Testis (tissue), 3 donors: ENCODE measurements around the gene SLAMF8. TPM values are rescaled to one million over a fixed set of nuclear protein-coding genes. Genes with fewer than 3 reads are reported as not detected.
A peak's percentile ranks its signal among the peaks of the same experiment; 100 is the strongest.

Experiments used
- DNase-seq: peaks from one replicate; pipeline ENCODE4 v3.0.0-alpha.2; 2019
- H3K27ac ChIP-seq, 2 donors: fragments of 200-600 bp; sonication (generic); one replicate each; pipeline ENCODE4 v1.5.1; 2019
- H3K27me3 ChIP-seq: fragments of 200-600 bp; sonication (generic); one replicate; pipeline ENCODE4 v1.5.1; 2019
- H3K36me3 ChIP-seq: fragments of 200-600 bp; sonication (generic); one replicate; pipeline ENCODE4 v1.5.1; 2017; ENCODE audit warnings: low read depth; ENCODE audit errors: missing control alignments
- H3K4me1 ChIP-seq: fragments of 200-600 bp; sonication (generic); one replicate; pipeline ENCODE4 v1.5.1; 2019
- H3K4me3 ChIP-seq, 2 donors: fragments of 200-600 bp; sonication (generic); one replicate each; pipeline ENCODE4 v1.5.1; 2017 to 2019
- H3K9me3 ChIP-seq: fragments of 200-600 bp; sonication (generic); one replicate; pipeline ENCODE4 v1.5.1; 2017
- CTCF ChIP-seq, 3 experiments: fragments of 450-650 bp in 2 of 3; fragments of 200-600 bp in 1 of 3; sonication (generic) in 1 of 3; IDR thresholded peaks; one replicate each; pipeline ENCODE4 v1.5.1; 2016 to 2019; ENCODE audit warnings: antibody characterized with exemption in 3 of 3, mild to moderate bottlenecking in 2 of 3, moderate library complexity in 1 of 3
- POLR2A ChIP-seq: fragments of 450-650 bp; IDR thresholded peaks from one replicate; pipeline ENCODE4 v1.6.1; 2017; ENCODE audit warnings: antibody characterized with exemption, mild to moderate bottlenecking, moderate library complexity
- WGBS, 2 donors: methylation state at CpG; one replicate each; pipeline ENCODE4 v1.1.5; 2018; 5-methylcytosine and 5-hydroxymethylcytosine counted together
- intact Hi-C: fragments of 100-400 bp; cut with DNase I; formaldehyde crosslinking; loops from one replicate; pipeline ENCODE4 v1.15.1; 2023; ENCODE audit warnings: low total_unique reads
- polyA plus RNA-seq: library from polyadenylated mRNA; stranded (reverse); fragments of 350-450 nt; fragmentation: Illumina TruSeq; extraction: RNeasy Lipid Tissue Mini Kit (QIAGEN cat#74804); gene quantifications from one replicate; pipeline ENCODE4 v1.2.3, GENCODE V29; 2014; ENCODE audit warnings: low read depth, low replicate concordance; ENCODE audit not compliant: insufficient read depth
- total RNA-seq, 2 donors: library from RNA; depleted of rRNA; stranded (reverse); fragments of >200 nt; gene quantifications; one replicate each; pipeline ENCODE4 v1.2.3, GENCODE V29; 2016

The SLAMF8 gene
- total and polyA plus RNA-seq, 3 donors from 2014 or later, result 0.47 to 5.3 (median 0.74) TPM

GRCh38 chr1:159791031-159791430 is 35.6 kb upstream of the SLAMF8 start:
- H3K4me3 ChIP-seq, result no peak overlapping the region
- no peak for DNase-seq
- H3K36me3 ChIP-seq, result no peaks in the 10 kb centered on the region
- no peaks in the 10 kb centered on the region for H3K9me3 ChIP-seq
- intact Hi-C loops, result no loop called here
- no peaks in the 10 kb centered on the region for H3K27me3 ChIP-seq
- WGBS, 2 donors, result 71 to 73% methylated on average over 3 of the region's 3 CpGs
- no peaks in the 10 kb centered on the region for H3K4me1 ChIP-seq
- TF ChIP-seq POLR2A (no peak), CTCF (IDR thresholded peaks at IDR 0.05) (no peak)
- no peak overlapping the region for H3K27ac ChIP-seq

- no peaks in the 10 kb centered on the region for H3K36me3 ChIP-seq
- 42 to 45% methylated on average over 3 of the region's 3 CpGs for WGBS, 2 donors
- no peak overlapping the region for H3K4me3 ChIP-seq
- H3K9me3 ChIP-seq, result no peaks in the 10 kb centered on the region
- no peak overlapping the region for H3K27ac ChIP-seq
- H3K4me1 ChIP-seq, result no peaks in the 10 kb centered on the region
- DNase-seq, result no peak
- intact Hi-C loops, result no loop called here
- no peaks in the 10 kb centered on the region for H3K27me3 ChIP-seq
- TF ChIP-seq POLR2A (no peak), CTCF (IDR thresholded peaks at IDR 0.05) (no peak)
Observed at GRCh38 chr1:159791461-159791860, 35.2 kb upstream of the SLAMF8 start.

GRCh38 chr1:159795534-159795933 is 31.1 kb upstream of the SLAMF8 start:
- Histone ChIP-seq H3K27me3 (no peaks in the 10 kb centered on the region), H3K4me1 (no peaks in the 10 kb centered on the region), H3K36me3 (no peaks in the 10 kb centered on the region), H3K27ac (no peak overlapping the region), H3K9me3 (no peaks in the 10 kb centered on the region), H3K4me3 (no peak overlapping the region)
- intact Hi-C loops, result loop anchor here (5.0 kb wide), 1 partner anchor 92 kb away; no protein-coding TSS in a partner anchor
- 61 to 62% methylated on average over 5 of the region's 5 CpGs for WGBS, 2 donors
- no peak for DNase-seq
- TF ChIP-seq CTCF (IDR thresholded peaks at IDR 0.05), result no peak
- TF ChIP-seq POLR2A, result no peak

GRCh38 chr1:159798893-159799292 is 27.8 kb upstream of the SLAMF8 start:
- Histone ChIP-seq H3K4me1 (no peaks in the 10 kb centered on the region), H3K27me3 (no peaks in the 10 kb centered on the region), H3K4me3 (no peak overlapping the region), H3K36me3 (no peaks in the 10 kb centered on the region), H3K27ac (no peak overlapping the region), H3K9me3 (no peaks in the 10 kb centered on the region)
- intact Hi-C loops, result loop anchor here (5.0 kb wide), 1 partner anchor 88 kb away; no protein-coding TSS in a partner anchor
- TF ChIP-seq POLR2A (no peak), CTCF (IDR thresholded peaks at IDR 0.05) (peak; percentile 43 to 70 (median 62))
- DNase-seq, result peak; percentile 75
- WGBS, 2 donors, result 22 to 27% methylated on average over 2 of the region's 2 CpGs

- 85 to 93% methylated on average over 4 of the region's 4 CpGs for WGBS, 2 donors
- TF ChIP-seq POLR2A (no peak), CTCF (IDR thresholded peaks at IDR 0.05) (no peak)
- Histone ChIP-seq H3K36me3 (no peaks in the 10 kb centered on the region), H3K4me1 (no peaks in the 10 kb centered on the region), H3K4me3 (no peak overlapping the region), H3K9me3 (no peaks in the 10 kb centered on the region), H3K27me3 (no peaks in the 10 kb centered on the region), H3K27ac (no peak overlapping the region)
- intact Hi-C loops, result loop anchor here (5.0 kb wide), 1 partner anchor 88 kb away; no protein-coding TSS in a partner anchor
- DNase-seq, result no peak
Observed at GRCh38 chr1:159799446-159799985, 27.2 kb upstream of the SLAMF8 start.
